Mesendoderm (in vitro differentiated cells): Measurements from ENCODE around the gene C11orf98.
"Not testable (repeated sequence)": the region's sequence is repeated elsewhere in the genome, so short reads cannot be mapped to it uniquely, and the experiment has no call there.

Source experiments
- DNase-seq: peaks from one replicate; pipeline ENCODE4 v3.0.0; 2013
- H2AK5ac ChIP-seq: 2 replicates; pipeline ENCODE4 v1.6.1; 2013; ENCODE audit warnings: low read length, inconsistent platforms
- H2BK120ac ChIP-seq: 2 replicates; pipeline ENCODE4 v1.6.1; 2013; ENCODE audit warnings: low read depth, mild to moderate bottlenecking, low read length, moderate library complexity, mixed read lengths
- H2BK15ac ChIP-seq: replicated peaks from 2 replicates; pipeline ENCODE4 v1.6.1; 2013; ENCODE audit warnings: low read depth, mild to moderate bottlenecking, moderate library complexity
- H2BK5ac ChIP-seq: 2 replicates; pipeline ENCODE4 v1.6.1; 2013; ENCODE audit warnings: low read length, inconsistent platforms
- H3K18ac ChIP-seq: 2 replicates; pipeline ENCODE4 v1.6.1; 2013; ENCODE audit warnings: mild to moderate bottlenecking, low read length, mixed read lengths
- H3K23ac ChIP-seq: one replicate; pipeline ENCODE4 v1.6.1; 2013; ENCODE audit warnings: low read length
- H3K27ac ChIP-seq: 2 replicates; pipeline ENCODE4 v1.5.1; 2013; ENCODE audit warnings: low read depth, mild to moderate bottlenecking, inconsistent platforms, low read length, moderate library complexity
- H3K27me3 ChIP-seq: 2 replicates; pipeline ENCODE4 v1.6.1; 2013; ENCODE audit warnings: low read length, control low read depth, mild to moderate bottlenecking, inconsistent platforms; ENCODE audit not compliant: insufficient read depth, poor library complexity
- H3K36me3 ChIP-seq: 2 replicates; pipeline ENCODE4 v1.6.1; 2013; ENCODE audit warnings: low read length, inconsistent platforms; ENCODE audit not compliant: control insufficient read depth, insufficient read depth
- H3K4ac ChIP-seq: one replicate; pipeline ENCODE4 v1.6.1; 2013; ENCODE audit warnings: low read depth, mild to moderate bottlenecking, low read length, moderate library complexity
- H3K4me1 ChIP-seq: 2 replicates; pipeline ENCODE4 v1.6.1; 2013; ENCODE audit warnings: low read depth, low read length, inconsistent platforms; ENCODE audit not compliant: control insufficient read depth
- H3K4me2 ChIP-seq: 2 replicates; pipeline ENCODE4 v1.6.1; 2013; ENCODE audit warnings: low read length
- H3K4me3 ChIP-seq: 2 replicates; pipeline ENCODE4 v1.5.1; 2013; ENCODE audit warnings: mild to moderate bottlenecking, low read length
- H3K56ac ChIP-seq: one replicate; pipeline ENCODE4 v1.6.1; 2013; ENCODE audit warnings: low read length
- H3K79me1 ChIP-seq: 2 replicates; pipeline ENCODE4 v1.6.1; 2013; ENCODE audit warnings: low read length, inconsistent platforms
- H3K79me2 ChIP-seq: 2 replicates; pipeline ENCODE4 v1.6.1; 2013; ENCODE audit warnings: mild to moderate bottlenecking, low read length; ENCODE audit not compliant: control insufficient read depth, insufficient read depth
- H3K9ac ChIP-seq: 2 replicates; pipeline ENCODE4 v1.6.1; 2013; ENCODE audit warnings: low read length, inconsistent platforms
- H4K5ac ChIP-seq: one replicate; pipeline ENCODE4 v1.6.1; 2013; ENCODE audit warnings: low read length
- H4K8ac ChIP-seq: one replicate; pipeline ENCODE4 v1.6.1; 2013; ENCODE audit warnings: low read depth, mild to moderate bottlenecking, control low read depth, low read length, moderate library complexity
- WGBS: extraction: QIAGEN DNeasy Blood & Tissue Kit; methylation state at CpG from one replicate; pipeline ENCODE4 v1.1.7; 2013; ENCODE audit warnings: low lambda C conversion rate, missing lambda C conversion rate; ENCODE audit not compliant: insufficient coverage; ENCODE audit errors: extremely low coverage; 5-methylcytosine and 5-hydroxymethylcytosine counted together

C11orf98 gene

DNA sequence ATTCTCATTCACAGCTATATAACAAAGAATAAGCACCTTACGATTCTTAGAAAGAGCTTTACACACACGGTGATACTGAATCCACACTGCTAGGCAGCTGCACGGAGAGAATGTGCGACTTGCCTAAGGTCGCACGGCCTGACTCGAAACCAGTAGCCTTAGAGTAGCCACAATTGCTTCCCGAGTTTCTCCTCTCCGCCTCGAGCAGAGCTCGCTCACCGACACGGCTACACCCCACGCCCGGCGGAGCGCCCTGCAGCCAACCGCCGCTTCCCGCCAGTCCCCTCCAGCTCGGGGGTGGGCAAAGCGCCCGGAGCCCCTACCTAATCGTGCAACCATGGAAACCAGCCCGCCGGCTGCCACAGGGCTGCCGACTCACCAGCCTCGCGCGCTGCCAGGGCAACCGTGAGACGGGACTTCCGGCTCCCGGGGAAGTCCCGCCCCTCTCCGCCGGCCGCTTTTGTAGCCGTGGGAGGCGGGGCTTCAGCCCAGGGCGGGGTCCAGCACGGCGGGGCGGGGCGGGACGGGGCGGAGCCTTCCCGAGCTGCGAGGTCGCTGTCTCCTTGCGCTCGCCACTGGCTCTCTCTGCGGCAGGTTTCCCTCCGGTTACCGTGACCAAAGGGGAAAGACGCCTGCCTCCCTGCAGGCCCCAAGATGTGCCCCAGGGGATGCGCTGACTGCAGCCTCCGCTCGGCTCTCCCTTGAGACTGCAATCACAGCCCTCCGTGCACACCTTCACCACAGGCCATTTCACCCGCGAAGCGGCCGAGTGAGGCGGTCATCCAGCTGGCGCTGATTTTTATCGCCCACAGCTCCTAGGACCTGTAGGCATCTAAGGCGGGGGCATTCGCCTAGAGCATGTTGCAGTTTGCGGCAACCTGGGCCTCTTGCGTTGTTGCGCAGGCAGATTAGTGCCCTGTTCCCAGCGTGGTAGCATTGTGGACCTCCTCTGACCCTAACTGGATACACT, 41.2 kb upstream of the C11orf98 start:
- Histone ChIP-seq H2BK5ac (peak overlapping the region; percentile 31), H3K4ac (no peak overlapping the region), H4K8ac (no peak overlapping the region), H4K5ac (no peak overlapping the region), H3K27ac (peak overlapping the region; percentile 40), H3K36me3 (peaks cover 3% of the 10 kb centered on the region), H3K9ac (peak overlapping the region; percentile 94), H3K79me2 (peaks cover 9% of the 10 kb centered on the region), H3K18ac (no peak overlapping the region), H3K4me1 (peaks cover 13% of the 10 kb centered on the region), H2AK5ac (peak overlapping the region; percentile 71), H3K4me3 (peak overlapping the region; percentile 83), H3K79me1 (peaks cover 7% of the 10 kb centered on the region), H3K4me2 (peak overlapping the region; percentile 99), H3K56ac (peak overlapping the region; percentile 91), H3K23ac (peak overlapping the region; percentile 67), H2BK120ac (no peak overlapping the region), H2BK15ac (no peak overlapping the region), H3K27me3 (no peaks in the 10 kb centered on the region)
- DNase-seq: peak; percentile 97
- no CpG with 5 or more reads among the region's 73 CpGs for WGBS

GRCh38 chr11:62705413-62705812, 40.4 kb upstream of the C11orf98 start:
- Histone ChIP-seq H2BK15ac (no peak overlapping the region), H3K4me3 (peak overlapping the region; percentile 83), H3K18ac (no peak overlapping the region), H3K27ac (no peak overlapping the region), H3K79me2 (peaks cover 9% of the 10 kb centered on the region), H2BK120ac (no peak overlapping the region), H4K8ac (no peak overlapping the region), H3K27me3 (no peaks in the 10 kb centered on the region), H3K9ac (peak overlapping the region; percentile 84), H3K4ac (no peak overlapping the region), H2BK5ac (no peak overlapping the region), H4K5ac (no peak overlapping the region), H3K23ac (no peak overlapping the region), H3K4me1 (peaks cover 13% of the 10 kb centered on the region), H2AK5ac (no peak overlapping the region), H3K4me2 (peak overlapping the region; percentile 47), H3K79me1 (peaks cover 7% of the 10 kb centered on the region), H3K36me3 (no peaks in the 10 kb centered on the region), H3K56ac (peak overlapping the region; percentile 89)
- peak; percentile 39 for DNase-seq
- WGBS: no CpG with 5 or more reads among the region's 7 CpGs

DNA sequence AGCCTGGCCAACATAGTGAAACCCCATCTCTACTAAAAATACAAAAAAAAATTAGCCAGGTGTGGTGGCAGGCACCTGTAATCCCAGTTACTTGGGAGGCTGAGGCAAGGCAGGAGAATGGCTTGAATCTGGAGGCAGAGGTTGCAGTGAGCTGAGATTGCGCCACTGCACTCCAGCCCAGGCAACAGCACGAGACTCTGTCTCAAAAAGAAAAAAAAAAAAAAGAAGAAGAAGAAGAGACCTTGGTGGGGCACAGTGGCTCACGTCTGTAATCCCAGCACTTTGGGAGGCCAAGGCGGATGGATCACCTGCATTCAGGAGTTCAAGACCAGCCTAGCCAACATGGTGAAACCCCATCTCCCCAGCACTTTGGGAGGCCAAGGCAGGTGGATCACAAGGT, 38.9 kb upstream of the C11orf98 start:
- H3K79me2 ChIP-seq, H3K4me2 ChIP-seq, H3K56ac ChIP-seq, H4K5ac ChIP-seq, H3K4ac ChIP-seq, H3K4me1 ChIP-seq, H2BK5ac ChIP-seq, H3K9ac ChIP-seq, H3K36me3 ChIP-seq, H3K27ac ChIP-seq, DNase-seq, H3K23ac ChIP-seq, H2AK5ac ChIP-seq, H2BK120ac ChIP-seq, H4K8ac ChIP-seq, H3K27me3 ChIP-seq, H2BK15ac ChIP-seq, H3K18ac ChIP-seq, H3K4me3 ChIP-seq, H3K79me1 ChIP-seq: not testable (repeated sequence)
- WGBS: no CpG with 5 or more reads among the region's 4 CpGs

DNA sequence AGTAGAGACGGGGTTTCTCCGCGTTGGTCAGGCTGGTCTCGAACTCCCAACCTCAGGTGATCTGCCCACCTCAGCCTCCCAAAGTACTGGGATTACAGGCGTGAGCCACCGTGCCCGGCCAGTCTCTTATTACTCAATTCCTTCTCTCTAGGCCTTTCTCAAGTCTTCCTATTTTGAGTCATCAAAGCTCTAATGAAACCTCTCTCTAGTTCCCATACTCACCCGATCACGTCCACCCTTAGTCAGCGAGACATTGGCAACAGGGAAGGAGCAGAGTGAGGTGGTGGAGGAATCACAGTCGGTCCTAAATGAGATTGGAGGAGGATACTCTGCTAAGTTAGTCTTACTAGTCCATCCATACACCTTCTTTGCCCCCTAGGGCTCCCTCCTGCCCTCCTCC, 37.2 kb upstream of the C11orf98 start:
- Histone ChIP-seq H3K18ac (no peak overlapping the region), H2BK15ac (no peak overlapping the region), H3K79me2 (peaks cover 9% of the 10 kb centered on the region), H3K4me3 (no peak overlapping the region), H4K5ac (no peak overlapping the region), H3K56ac (no peak overlapping the region), H3K4ac (no peak overlapping the region), H2AK5ac (no peak overlapping the region), H3K4me2 (no peak overlapping the region), H3K23ac (no peak overlapping the region), H3K9ac (no peak overlapping the region), H3K27me3 (no peaks in the 10 kb centered on the region), H3K4me1 (no peaks in the 10 kb centered on the region), H2BK120ac (no peak overlapping the region), H2BK5ac (no peak overlapping the region), H3K79me1 (peaks cover 7% of the 10 kb centered on the region), H3K27ac (no peak overlapping the region), H3K36me3 (no peaks in the 10 kb centered on the region), H4K8ac (no peak overlapping the region)
- WGBS: no CpG with 5 or more reads among the region's 11 CpGs
- DNase-seq: no peak

GRCh38 chr11:62694455-62695167, 29.6 kb upstream of the C11orf98 start:
- H3K4ac ChIP-seq: no peak overlapping the region
- H3K36me3 ChIP-seq: peaks cover 4% of the 10 kb centered on the region
- H3K4me3 ChIP-seq: no peak overlapping the region
- DNase-seq: peak; percentile 89
- WGBS: no CpG with 5 or more reads among the region's 14 CpGs
- no peak overlapping the region for H2AK5ac ChIP-seq
- H3K56ac ChIP-seq: no peak overlapping the region
- no peaks in the 10 kb centered on the region for H3K79me1 ChIP-seq
- no peak overlapping the region for H3K27ac ChIP-seq
- no peaks in the 10 kb centered on the region for H3K27me3 ChIP-seq
- no peak overlapping the region for H3K18ac ChIP-seq
- H3K4me1 ChIP-seq: no peaks in the 10 kb centered on the region
- no peak overlapping the region for H4K5ac ChIP-seq
- no peak overlapping the region for H2BK15ac ChIP-seq
- H3K23ac ChIP-seq: no peak overlapping the region
- H3K79me2 ChIP-seq: no peaks in the 10 kb centered on the region
- H4K8ac ChIP-seq: no peak overlapping the region
- no peak overlapping the region for H3K9ac ChIP-seq
- H2BK5ac ChIP-seq: no peak overlapping the region
- no peak overlapping the region for H2BK120ac ChIP-seq
- no peak overlapping the region for H3K4me2 ChIP-seq
